GM19240 (cell line): ENCODE data around the gene PARD6A.
"Not testable (repeated sequence)": the region's sequence is repeated elsewhere in the genome, so short reads cannot be mapped to it uniquely, and the experiment has no call there.

Experiments used
- DNase-seq: peaks from one replicate; pipeline ENCODE4 v3.0.0; 2011; ENCODE audit warnings: low spot score; ENCODE audit not compliant: insufficient read length

Gene PARD6A

DNA sequence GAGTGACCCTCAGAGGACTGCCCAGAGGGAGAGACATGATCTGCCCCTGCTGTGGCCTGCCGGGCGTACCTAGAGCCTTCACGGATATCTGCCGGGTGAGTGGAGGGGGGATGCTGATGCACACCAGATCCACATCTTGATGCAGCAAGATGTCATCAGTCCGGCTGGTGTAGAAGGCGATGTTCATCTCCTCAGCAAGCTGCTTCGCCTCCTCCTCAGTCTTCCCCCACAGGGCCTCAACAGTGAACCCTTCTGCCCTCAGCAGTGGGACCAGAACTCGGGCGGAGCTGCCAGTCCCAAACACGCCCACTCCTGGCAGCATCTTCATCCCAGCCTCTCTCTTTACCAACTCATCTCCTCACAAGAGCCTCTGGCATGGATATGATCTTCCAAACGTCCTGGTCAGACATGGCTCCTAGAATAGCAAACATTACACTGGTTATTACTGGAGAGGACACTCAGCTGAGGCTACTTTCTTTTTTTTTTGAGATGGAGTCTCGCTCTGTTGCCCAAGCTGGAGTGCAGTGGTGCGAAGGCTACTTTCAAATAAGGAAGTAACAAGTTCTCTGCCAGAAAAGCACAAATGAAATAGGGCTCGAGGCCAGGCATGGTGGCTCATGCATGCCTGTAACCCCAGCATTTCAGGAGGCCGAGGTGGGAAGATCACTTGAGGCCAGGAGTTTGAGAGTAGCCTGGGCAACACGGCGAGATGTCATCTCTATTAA is 24.8 kb downstream of the PARD6A start:
- DNase-seq = no peak

DNA sequence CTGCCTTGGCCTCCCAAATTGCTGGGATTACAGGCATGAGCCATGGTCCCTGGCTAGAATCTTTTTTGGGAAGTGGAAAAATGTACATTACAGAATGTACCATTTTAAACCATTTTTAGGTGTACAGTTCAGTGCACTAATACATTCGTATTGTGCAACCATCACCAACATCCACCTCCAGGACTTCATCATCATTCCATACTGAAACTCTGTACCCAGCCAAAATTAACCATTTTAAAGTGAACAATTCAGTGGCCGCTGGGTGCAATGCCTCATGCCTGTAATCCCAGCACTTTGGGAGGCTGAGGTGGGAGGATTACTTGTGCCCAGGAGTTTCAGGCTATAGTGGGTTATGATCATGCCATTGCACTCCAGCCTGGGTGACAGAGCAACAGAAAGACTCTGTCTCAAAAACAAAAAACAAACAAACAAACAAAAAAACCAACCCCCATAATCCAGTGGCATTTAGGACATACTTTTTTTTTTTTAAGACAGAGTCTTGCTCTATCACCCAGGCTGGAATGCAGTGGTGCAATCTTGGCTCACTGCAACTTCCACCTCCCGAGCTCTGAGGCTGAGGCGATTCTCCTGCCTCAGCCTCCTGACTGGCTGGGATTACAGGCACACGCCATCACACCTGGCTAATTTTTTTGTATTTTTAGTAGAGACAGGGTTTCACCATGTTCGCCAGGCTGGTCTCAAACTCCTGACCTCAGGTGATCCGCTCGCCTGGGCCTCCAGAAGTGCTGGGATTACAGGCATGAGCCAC is 32.9 kb downstream of the PARD6A start:
- DNase-seq = not testable (repeated sequence)

DNA sequence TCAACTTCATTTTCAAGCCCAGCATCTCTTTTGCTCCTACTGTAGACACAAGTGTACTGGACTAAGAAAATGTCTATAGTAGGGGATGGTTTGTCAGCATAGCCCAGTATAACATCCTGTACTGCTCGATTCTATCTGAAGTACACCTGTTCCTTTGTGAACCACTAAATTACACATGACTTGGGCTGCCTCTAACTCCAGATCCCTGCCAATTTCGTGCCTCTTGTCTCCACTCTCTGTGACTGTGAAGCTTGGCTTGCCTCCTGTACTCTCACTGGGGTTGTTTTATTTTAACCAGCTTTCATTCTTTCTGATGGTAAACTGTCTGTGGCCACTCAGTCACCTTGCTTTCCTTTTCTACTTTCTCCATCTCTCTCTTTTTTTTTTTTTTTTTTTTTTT is 33.9 kb downstream of the PARD6A start:
- no peak for DNase-seq

DNA sequence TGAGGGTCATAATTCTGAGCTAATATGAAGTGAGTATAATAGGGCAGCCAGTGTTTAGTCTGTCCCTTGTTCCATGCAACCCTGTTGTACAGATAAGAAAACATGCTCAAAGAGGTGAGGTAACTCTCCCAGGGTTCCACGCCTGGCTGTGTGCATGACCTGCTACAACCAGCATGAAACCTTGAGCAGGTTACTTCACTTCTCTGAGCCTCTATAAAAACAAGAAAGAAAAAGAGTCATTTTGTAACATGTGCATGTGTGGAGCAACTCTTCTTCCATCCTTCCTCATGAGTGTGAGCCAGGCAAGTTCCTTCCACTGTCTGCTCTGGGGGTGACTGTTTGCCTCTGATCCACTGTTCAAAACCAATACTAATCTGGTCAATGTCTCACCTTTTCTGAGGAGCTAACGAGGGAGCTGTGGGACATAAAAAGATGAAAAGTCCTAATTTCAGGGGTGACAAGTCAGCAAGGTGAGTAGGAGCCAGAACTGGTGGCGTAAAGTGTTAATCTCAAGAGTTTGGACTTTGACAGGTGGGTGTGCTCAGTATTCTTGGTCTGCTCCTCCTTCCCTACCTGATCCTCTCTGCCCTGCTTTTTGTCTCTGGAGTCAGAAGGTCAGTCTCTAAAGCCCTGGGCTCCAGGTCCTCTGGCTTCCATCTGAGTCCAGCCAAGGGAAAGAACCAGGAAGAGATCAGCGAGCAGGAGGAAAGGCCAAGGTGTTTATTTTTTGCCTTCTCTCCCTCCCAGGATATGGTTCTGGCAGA is 36.8 kb downstream of the PARD6A start:
- DNase-seq = no peak

DNA sequence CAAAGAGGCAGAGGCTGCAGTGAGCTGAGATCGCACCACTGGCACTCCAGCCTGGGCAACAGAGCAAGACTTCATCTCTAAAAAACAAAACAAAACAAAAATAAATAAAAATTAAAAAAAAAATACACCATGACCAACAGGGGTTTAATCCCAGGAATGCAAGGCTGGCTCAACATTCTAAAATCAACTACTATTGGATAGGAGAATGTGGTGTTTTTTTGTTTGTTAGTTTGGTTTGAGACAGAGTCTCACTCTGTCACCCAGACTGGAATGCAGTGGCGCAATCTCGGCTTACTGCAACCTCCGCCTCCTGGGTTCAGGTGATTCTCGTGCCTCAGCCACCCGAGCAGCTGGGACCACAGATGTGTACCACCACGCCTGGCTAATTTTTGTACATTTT is 38.5 kb downstream of the PARD6A start:
- DNase-seq = no peak

DNA sequence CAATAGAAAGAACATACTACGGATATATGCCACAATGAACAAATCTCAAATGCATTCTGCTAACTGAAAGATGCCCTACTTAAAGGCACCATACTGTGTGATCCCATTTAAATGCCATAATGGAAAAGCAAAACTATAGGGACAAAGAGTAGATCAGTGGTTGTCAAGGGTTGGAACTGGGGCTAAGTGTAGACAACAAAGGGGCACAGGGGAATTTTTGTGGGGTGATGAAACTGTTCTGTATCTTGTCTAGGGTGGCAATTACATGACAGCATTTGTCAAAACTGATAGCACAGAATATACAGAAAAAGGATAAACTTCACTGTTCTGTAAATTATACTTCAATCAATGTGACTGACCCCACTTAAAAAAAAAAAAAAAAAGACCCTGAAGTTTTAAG is 40.7 kb downstream of the PARD6A start:
- no peak for DNase-seq

DNA sequence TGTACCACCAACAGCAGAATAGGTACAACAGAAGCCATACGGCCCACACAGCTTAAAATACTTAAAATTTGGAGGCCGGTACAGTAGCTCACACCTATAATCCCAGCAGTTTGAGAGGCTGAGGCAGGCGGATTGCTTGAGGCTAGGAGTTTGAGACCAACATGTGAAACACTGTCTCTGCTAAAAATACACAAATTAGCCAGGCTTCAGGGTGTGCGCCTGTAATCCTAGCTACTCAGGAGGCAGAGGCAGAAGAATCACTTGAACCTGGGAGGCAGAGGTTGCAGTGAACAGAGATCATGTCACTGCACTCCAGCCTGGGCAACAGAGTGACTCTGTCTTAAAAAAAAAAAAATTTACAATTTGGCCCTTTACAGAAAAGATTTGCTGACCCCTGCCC is 41.4 kb downstream of the PARD6A start:
- no peak for DNase-seq

DNA sequence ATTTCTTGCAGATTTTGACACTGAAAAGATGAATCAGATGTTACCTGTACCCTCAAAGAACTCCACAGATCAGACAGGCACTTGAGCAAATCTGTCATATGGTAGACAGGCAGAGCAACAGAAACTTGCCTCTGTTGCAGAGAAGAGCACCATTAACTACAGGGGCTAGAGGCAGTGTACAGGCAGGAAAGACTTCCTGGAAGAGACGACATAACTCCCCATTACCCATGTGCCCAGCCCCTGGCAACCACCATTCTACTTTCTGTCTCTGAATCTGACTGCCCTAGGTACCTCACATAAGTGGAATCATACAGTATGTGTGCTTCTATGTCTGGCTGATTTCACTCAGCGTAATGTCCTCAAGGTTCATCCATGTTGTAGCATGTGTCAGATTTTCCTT is 42.9 kb downstream of the PARD6A start:
- DNase-seq = no peak

DNA sequence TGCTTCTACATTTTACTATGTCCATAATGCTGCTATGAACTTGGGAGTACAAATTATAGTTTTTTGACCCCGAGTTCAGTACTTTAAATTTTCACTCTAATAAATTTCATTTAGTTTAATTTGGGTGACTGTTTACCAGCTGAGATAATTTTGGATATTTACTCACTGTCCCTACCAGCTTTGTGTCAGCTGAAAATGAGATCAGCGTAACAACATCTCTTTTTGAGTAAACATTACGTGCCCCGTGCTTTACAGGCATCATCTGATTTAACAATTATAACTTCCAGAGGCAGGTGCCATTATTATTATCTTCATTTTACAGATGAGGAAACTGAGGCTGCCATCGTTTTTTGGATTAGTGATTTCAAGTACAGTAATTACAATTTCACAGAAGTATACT is 43.4 kb downstream of the PARD6A start:
- DNase-seq = no peak

DNA sequence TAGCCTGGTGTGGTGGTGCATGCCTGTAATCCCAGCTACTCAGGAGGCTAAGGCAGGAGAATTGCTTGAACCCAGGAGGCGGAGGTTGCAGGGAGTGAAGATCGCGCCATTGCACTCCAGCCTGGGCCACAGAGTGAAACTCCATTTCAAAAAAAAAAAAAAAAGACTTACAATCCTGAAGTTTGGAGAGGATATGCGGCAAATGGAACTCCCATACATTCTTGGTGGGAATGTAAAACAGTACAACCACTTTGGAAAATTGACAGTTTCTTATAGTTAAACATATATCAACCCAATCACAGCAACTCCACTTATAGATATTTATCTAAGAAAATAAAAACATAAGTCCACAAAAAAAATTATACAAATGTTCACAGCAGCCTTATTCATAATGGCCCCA is 46.5 kb downstream of the PARD6A start:
- DNase-seq = no peak

DNA sequence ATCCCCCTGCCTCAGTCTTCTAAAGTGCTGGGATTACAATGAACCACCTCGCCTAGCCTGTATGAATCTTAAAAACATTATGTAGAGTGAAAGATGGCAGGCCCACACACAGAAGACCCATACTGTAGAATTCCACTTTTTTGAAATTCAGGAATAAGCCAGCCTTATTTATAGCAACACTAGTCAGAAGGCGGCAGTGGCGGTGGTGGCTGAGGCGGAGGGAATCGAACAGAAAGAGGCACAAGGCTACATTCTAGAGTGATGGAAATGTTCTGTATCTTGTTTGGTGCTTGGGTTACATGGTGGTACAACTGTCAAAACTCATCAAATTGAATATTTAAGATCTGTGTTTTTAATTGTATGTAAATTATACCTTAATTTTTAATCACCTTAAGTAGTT is 47.0 kb downstream of the PARD6A start:
- DNase-seq = no peak

DNA sequence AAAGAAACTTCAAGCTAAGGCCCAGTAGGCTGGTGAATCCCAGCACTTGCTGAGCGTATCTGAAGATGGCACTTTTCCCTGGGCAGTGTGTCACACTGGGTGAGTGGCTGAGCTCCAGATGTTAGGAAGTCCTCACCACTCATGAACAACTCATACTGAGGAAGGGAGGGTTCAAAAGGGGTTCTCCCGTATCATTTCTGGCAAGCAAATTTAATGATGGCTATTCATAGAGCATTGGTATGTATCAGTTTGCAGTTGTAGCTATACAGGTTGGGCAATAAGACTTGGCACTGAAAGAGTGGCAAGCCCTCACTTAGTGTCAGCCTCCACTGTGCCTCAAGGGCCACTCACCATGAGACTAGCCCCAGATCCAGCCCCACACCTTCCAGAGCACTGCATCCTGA is 47.6 kb downstream of the PARD6A start:
- no peak for DNase-seq

DNA sequence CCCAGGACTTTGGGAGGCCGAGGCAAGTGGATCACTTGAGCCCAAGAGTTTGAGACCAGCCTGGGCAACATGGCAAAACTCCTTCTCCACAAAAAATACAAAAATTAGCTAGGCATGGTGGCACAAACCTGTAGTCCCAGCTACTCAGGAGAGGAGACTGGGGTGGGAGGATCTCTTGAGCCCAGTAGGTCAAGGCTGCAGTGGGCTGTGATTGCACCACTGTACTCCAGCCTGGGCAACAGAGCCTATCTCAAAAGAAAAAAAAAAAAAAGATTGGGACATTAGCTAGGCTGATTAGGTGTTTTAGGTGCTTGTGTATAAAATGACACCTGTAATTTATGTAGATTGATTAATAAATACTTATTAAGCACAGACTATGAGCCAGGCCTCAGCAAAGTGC is 48.3 kb downstream of the PARD6A start:
- DNase-seq = no peak

DNA sequence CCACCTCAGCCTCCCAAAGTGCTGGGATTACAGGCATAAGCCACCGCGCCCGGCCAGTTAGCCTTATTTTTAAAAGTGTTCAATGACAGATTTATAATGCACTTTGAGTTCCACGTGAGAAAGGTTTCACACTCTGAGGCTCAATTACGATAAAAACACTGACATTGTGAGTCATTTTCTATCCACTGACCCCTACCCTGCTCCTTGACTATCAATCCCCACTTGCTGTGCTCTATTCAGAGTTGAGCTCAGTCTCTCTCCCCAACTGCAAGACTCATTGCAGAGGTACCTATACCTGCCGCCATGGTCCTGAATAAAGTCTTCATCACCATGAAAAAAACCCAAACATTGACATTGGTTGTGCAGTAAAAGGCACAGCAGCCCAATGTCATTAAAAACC is 49.8 kb downstream of the PARD6A start:
- no peak for DNase-seq
